ENCODE results near the gene FMNL2.

- TF ChIP-seq CTCF (IDR thresholded peaks at IDR 0.05): no peak
- TF ChIP-seq POLR2A (IDR thresholded peaks at IDR 0.05): no peak
Observed at GRCh38 chr2:152462120-152462519, 127.1 kb downstream of the FMNL2 start.

All from esophagus squamous epithelium (tissue), 4 donors.